ENCODE measurements around the gene ARL16.

DNA sequence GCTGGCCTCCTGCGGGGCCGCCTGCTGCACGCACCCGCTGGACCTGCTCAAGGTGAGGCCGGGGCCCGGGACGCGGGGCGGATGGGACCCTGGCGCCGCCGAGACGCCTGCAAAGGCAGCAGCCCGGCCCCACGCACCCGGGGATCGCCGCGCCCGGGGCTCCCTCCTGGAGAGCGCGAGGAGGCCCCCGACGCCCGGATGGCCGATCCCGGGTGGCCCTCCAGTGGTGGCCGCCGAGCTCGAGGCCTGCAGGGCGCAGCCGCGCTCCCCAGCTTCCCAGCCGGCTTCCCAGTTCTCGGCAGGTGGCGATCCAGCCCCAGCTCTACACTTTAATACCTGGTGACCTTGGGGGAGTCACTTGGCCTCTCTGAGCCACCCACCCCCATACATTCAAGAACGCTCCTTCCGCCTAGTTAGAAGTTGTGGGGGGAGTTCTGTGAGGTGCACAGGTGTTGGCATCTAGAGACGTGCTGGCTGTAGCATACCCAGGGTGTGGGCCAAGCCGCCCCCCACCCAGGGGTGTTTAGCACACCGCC is 28.9 kb upstream of the ARL16 start:
- TF ChIP-seq POLR2A (IDR thresholded peaks at IDR 0.05) (no peak), POLR2AphosphoS5 (IDR thresholded peaks at IDR 0.05) (no peak)
- TF ChIP-seq, protein P1, sequence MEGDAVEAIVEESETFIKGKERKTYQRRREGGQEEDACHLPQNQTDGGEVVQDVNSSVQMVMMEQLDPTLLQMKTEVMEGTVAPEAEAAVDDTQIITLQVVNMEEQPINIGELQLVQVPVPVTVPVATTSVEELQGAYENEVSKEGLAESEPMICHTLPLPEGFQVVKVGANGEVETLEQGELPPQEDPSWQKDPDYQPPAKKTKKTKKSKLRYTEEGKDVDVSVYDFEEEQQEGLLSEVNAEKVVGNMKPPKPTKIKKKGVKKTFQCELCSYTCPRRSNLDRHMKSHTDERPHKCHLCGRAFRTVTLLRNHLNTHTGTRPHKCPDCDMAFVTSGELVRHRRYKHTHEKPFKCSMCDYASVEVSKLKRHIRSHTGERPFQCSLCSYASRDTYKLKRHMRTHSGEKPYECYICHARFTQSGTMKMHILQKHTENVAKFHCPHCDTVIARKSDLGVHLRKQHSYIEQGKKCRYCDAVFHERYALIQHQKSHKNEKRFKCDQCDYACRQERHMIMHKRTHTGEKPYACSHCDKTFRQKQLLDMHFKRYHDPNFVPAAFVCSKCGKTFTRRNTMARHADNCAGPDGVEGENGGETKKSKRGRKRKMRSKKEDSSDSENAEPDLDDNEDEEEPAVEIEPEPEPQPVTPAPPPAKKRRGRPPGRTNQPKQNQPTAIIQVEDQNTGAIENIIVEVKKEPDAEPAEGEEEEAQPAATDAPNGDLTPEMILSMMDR (IDR thresholded peaks at IDR 0.05) = no peak
